Measurements from ENCODE around the gene RAN. TPM values are rescaled to one million over a fixed set of nuclear protein-coding genes. Genes with fewer than 3 reads are reported as not detected.

Gene RAN
- total RNA-seq, 1 experiment from 2014 or later: 2,323 TPM

- no peak for DNase-seq (ENCODE audit: extremely low read depth, low read depth)
These were observed 53.2 kb downstream of the RAN start for GRCh38 chr12:130924966-130925665.

- no peak for DNase-seq (ENCODE audit: extremely low read depth, low read depth)
These were observed 53.8 kb downstream of the RAN start for GRCh38 chr12:130925666-130926015.

Small RNA genes within 50 kb of the gene (small RNA-seq; reads per million reads assigned to genes)
- gene RF00019 (0 reads per million in 2 experiments), gene RNU6-1077P (0 reads per million in 2 experiments)

Other genes starting within 250 kb of the RAN start
- 0.02 TPM in 1 of 2 replicates, not detected in the other for gene RIMBP2, start 155.8 kb upstream of the RAN start, total RNA-seq (2014; rRNA removed; shearing (Covaris generic))
- gene STX2, start 32.8 kb upstream of the RAN start, total RNA-seq (2014; rRNA removed; shearing (Covaris generic)): 36.3 and 40.6 TPM in 2 replicates
- gene ADGRD1, start 81.8 kb downstream of the RAN start, total RNA-seq (2014; rRNA removed; shearing (Covaris generic)): 206 and 239 TPM in 2 replicates